ENCODE measurements around the gene RPRML. TPM values are rescaled to one million over a fixed set of nuclear protein-coding genes. Genes with fewer than 3 reads are reported as not detected.
A peak's percentile ranks its signal among the peaks of the same experiment; 100 is the strongest.

RPRML gene
- total and polyA plus RNA-seq, 5 donors: not detected

GRCh38 chr17:46943501-46944393, 35.3 kb downstream of the RPRML start:
- Histone ChIP-seq H3K4me1 (ENCODE audit: control insufficient read depth, insufficient read depth, low read length) (peaks cover 8% of the 10 kb centered on the region), H3K27ac (ENCODE audit: low read length) (no peak overlapping the region), H3K9me3 (ENCODE audit: control insufficient read depth, low read length) (no peaks in the 10 kb centered on the region), H3K4me3 (ENCODE audit: low read length) (no peak overlapping the region), H3K27me3 (ENCODE audit: control insufficient read depth, insufficient read depth) (no peaks in the 10 kb centered on the region)
- ATAC-seq (peak; percentile 8 to 20), DNase-seq (peak; percentile 46 to 71 (median 62))
- intact Hi-C loops (cut with DNase I): loop anchor here (5.0 to 10.0 kb wide), 4 partner anchors 54 to 101 kb away; no protein-coding TSS in a partner anchor
- WGBS: 16% methylated on average over 21 of the region's 21 CpGs

GRCh38 chr17:46943218-46943500, 35.9 kb downstream of the RPRML start:
- peaks cover 8% of the 10 kb centered on the region for H3K4me1 ChIP-seq (ENCODE audit: control insufficient read depth, insufficient read depth, low read length)
- H3K27me3 ChIP-seq (ENCODE audit: control insufficient read depth, insufficient read depth): no peaks in the 10 kb centered on the region
- DNase-seq: no peak
- 44% methylated on average over 2 of the region's 2 CpGs for WGBS
- no peak overlapping the region for H3K27ac ChIP-seq (ENCODE audit: low read length)
- intact Hi-C loops (cut with DNase I): loop anchor here (5.0 to 10.0 kb wide), 4 partner anchors 54 to 101 kb away; no protein-coding TSS in a partner anchor
- no peak overlapping the region for H3K4me3 ChIP-seq (ENCODE audit: low read length)
- no peaks in the 10 kb centered on the region for H3K9me3 ChIP-seq (ENCODE audit: control insufficient read depth, low read length)
- ATAC-seq: no peak

GRCh38 chr17:46942441-46943217, 36.4 kb downstream of the RPRML start:
- 58% methylated on average over 10 of the region's 10 CpGs for WGBS

GRCh38 chr17:46940692-46941404, 38.2 kb downstream of the RPRML start:
- Histone ChIP-seq H3K4me3 (ENCODE audit: low read length) (no peak overlapping the region), H3K4me1 (ENCODE audit: control insufficient read depth, insufficient read depth, low read length) (peaks cover 8% of the 10 kb centered on the region), H3K27me3 (ENCODE audit: control insufficient read depth, insufficient read depth) (no peaks in the 10 kb centered on the region), H3K9me3 (ENCODE audit: control insufficient read depth, low read length) (no peaks in the 10 kb centered on the region), H3K27ac (ENCODE audit: low read length) (no peak overlapping the region)
- ATAC-seq: peak; percentile 63 to 75
- 36% methylated on average over 7 of the region's 7 CpGs for WGBS
- intact Hi-C loops (cut with DNase I): loop anchor here (2.0 to 10.0 kb wide), 5 partner anchors 56 to 99 kb away; no protein-coding TSS in a partner anchor
- peak; percentile 75 to 87 (median 85) for DNase-seq

More at GRCh38 chr17:46942441-46943217, 36.4 kb downstream of the RPRML start:
- no peak overlapping the region for H3K4me3 ChIP-seq (ENCODE audit: low read length)
- no peak overlapping the region for H3K27ac ChIP-seq (ENCODE audit: low read length)
- ATAC-seq: peak; percentile 42 to 71
- peak; percentile 73 to 89 (median 85) for DNase-seq
- no peaks in the 10 kb centered on the region for H3K27me3 ChIP-seq (ENCODE audit: control insufficient read depth, insufficient read depth)
- intact Hi-C loops (cut with DNase I): loop anchor here (5.0 to 10.0 kb wide), 4 partner anchors 55 to 100 kb away; no protein-coding TSS in a partner anchor
- peaks cover 8% of the 10 kb centered on the region for H3K4me1 ChIP-seq (ENCODE audit: control insufficient read depth, insufficient read depth, low read length)
- H3K9me3 ChIP-seq (ENCODE audit: control insufficient read depth, low read length): no peaks in the 10 kb centered on the region

GRCh38 chr17:46935658-46936266, 43.3 kb downstream of the RPRML start:
- Histone ChIP-seq H3K27ac (ENCODE audit: low read length) (no peak overlapping the region), H3K9me3 (ENCODE audit: control insufficient read depth, low read length) (no peaks in the 10 kb centered on the region), H3K27me3 (ENCODE audit: control insufficient read depth, insufficient read depth) (no peaks in the 10 kb centered on the region), H3K4me1 (ENCODE audit: control insufficient read depth, insufficient read depth, low read length) (no peaks in the 10 kb centered on the region), H3K4me3 (ENCODE audit: low read length) (no peak overlapping the region)
- ATAC-seq: peak; percentile 90 to 94
- WGBS: 24% methylated on average over 7 of the region's 7 CpGs
- peak in 2 of 3 donors; percentile 72 to 79 for DNase-seq
- intact Hi-C loops (cut with DNase I): no loop called here

GRCh38 chr17:46931596-46931995, 47.5 kb downstream of the RPRML start:
- WGBS: 86% methylated on average over 4 of the region's 4 CpGs
- no peak overlapping the region for H3K4me3 ChIP-seq (ENCODE audit: low read length)
- no peaks in the 10 kb centered on the region for H3K9me3 ChIP-seq (ENCODE audit: control insufficient read depth, low read length)
- no peaks in the 10 kb centered on the region for H3K27me3 ChIP-seq (ENCODE audit: control insufficient read depth, insufficient read depth)
- ATAC-seq: no peak
- DNase-seq: no peak
- intact Hi-C loops (cut with DNase I): no loop called here
- H3K4me1 ChIP-seq (ENCODE audit: control insufficient read depth, insufficient read depth, low read length): peaks cover 8% of the 10 kb centered on the region
- no peak overlapping the region for H3K27ac ChIP-seq (ENCODE audit: low read length)

GRCh38 chr17:46930051-46930450, 49.0 kb downstream of the RPRML start:
- Histone ChIP-seq H3K4me3 (ENCODE audit: low read length) (no peak overlapping the region), H3K9me3 (ENCODE audit: control insufficient read depth, low read length) (no peaks in the 10 kb centered on the region), H3K27ac (ENCODE audit: low read length) (no peak overlapping the region), H3K27me3 (ENCODE audit: control insufficient read depth, insufficient read depth) (no peaks in the 10 kb centered on the region), H3K4me1 (ENCODE audit: control insufficient read depth, insufficient read depth, low read length) (peaks cover 8% of the 10 kb centered on the region)
- DNase-seq: no peak
- 88% methylated on average over 4 of the region's 4 CpGs for WGBS
- ATAC-seq: peak in 1 of 2 donors; percentile 53
- intact Hi-C loops (cut with DNase I): no loop called here

GRCh38 chr17:46929413-46929812, 49.6 kb downstream of the RPRML start:
- Histone ChIP-seq H3K27ac (ENCODE audit: low read length) (no peak overlapping the region), H3K9me3 (ENCODE audit: control insufficient read depth, low read length) (no peaks in the 10 kb centered on the region), H3K4me3 (ENCODE audit: low read length) (no peak overlapping the region), H3K4me1 (ENCODE audit: control insufficient read depth, insufficient read depth, low read length) (peaks cover 8% of the 10 kb centered on the region), H3K27me3 (ENCODE audit: control insufficient read depth, insufficient read depth) (no peaks in the 10 kb centered on the region)
- peak in 1 of 3 donors; percentile 31 for DNase-seq
- ATAC-seq: peak; percentile 38 to 92
- WGBS: 48% methylated on average over 6 of the region's 6 CpGs
- intact Hi-C loops (cut with DNase I): no loop called here

GRCh38 chr17:46928467-46929261, 50.4 kb downstream of the RPRML start:
- ATAC-seq (peak in 1 of 2 donors; percentile 58), DNase-seq (no peak)
- intact Hi-C loops (cut with DNase I): no loop called here
- WGBS: 69% methylated on average over 10 of the region's 10 CpGs
- H3K4me1 ChIP-seq (ENCODE audit: control insufficient read depth, insufficient read depth, low read length): peaks cover 8% of the 10 kb centered on the region
- no peaks in the 10 kb centered on the region for H3K9me3 ChIP-seq (ENCODE audit: control insufficient read depth, low read length)
- no peaks in the 10 kb centered on the region for H3K27me3 ChIP-seq (ENCODE audit: control insufficient read depth, insufficient read depth)
- no peak overlapping the region for H3K4me3 ChIP-seq (ENCODE audit: low read length)
- no peak overlapping the region for H3K27ac ChIP-seq (ENCODE audit: low read length)

All from right cardiac atrium (tissue), 5 donors.